ENCODE measurements around the gene LUC7L3. TPM values are rescaled to one million over a fixed set of nuclear protein-coding genes. Genes with fewer than 3 reads are reported as not detected.
"Not testable (repeated sequence)": the region's sequence is repeated elsewhere in the genome, so short reads cannot be mapped to it uniquely, and the experiment has no call there.

The LUC7L3 gene
- total RNA-seq, 4 donors from 2014 or later = 62.8 to 984 (median 159) TPM

DNA sequence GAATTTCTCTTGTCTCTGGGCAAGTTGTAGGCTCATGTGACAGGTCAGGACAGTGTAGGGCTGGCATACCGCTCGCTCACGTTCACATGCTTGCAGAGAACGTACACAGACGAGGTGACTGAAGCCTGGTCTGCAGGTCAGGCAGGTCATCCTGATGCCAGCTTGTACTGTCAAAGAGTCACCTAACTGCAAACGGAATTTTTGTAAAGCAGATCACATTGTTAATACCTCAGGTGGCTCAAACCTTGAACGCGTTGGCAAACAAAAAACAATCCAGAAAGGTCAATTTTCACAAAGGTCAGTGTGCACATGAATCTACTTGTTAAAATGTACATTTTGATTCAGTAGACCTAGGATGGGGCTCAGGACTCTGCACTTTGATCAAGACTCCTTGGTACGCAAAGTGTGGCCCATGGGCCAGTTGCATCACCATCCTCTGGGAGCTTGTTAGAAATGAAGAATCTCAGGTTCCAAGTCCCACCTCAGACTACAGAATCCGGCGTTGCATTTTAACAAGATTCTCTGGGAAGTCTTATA, 40.3 kb upstream of the LUC7L3 start:
- Histone ChIP-seq H3K9me3 (no peaks in the 10 kb centered on the region), H3K27ac (no peak overlapping the region), H3K36me3 (no peaks in the 10 kb centered on the region), H3K4me1 (peaks cover 2 to 43% (median 37%) of the 10 kb centered on the region in 4 donors), H3K4me3 (no peak overlapping the region), H3K27me3 (no peaks in the 10 kb centered on the region)
- in situ Hi-C loops (cut with MboI; ENCODE audit: low pct_ligation_motif_present in 1 of 4, low pct_unique_long_range_greater_than_20kb in 1 of 4, low sequenced_read_pairs in 3 of 4) = no loop called here
- DNase-seq = no peak
- intact Hi-C loops (cut with DNase I; ENCODE audit: low total_unique reads) = no loop called here
- WGBS, 2 donors (ENCODE audit: low coverage in 1 of 2) = 89 to 92% methylated on average over 4 to 11 of the region's 11 CpGs
- TF ChIP-seq EP300 (IDR thresholded peaks at IDR 0.05; ENCODE audit: low read depth) (no peak), POLR2A (IDR thresholded peaks at IDR 0.05) (no peak), POLR2AphosphoS5 (IDR thresholded peaks at IDR 0.05) (no peak)
- TF ChIP-seq, protein P1, sequence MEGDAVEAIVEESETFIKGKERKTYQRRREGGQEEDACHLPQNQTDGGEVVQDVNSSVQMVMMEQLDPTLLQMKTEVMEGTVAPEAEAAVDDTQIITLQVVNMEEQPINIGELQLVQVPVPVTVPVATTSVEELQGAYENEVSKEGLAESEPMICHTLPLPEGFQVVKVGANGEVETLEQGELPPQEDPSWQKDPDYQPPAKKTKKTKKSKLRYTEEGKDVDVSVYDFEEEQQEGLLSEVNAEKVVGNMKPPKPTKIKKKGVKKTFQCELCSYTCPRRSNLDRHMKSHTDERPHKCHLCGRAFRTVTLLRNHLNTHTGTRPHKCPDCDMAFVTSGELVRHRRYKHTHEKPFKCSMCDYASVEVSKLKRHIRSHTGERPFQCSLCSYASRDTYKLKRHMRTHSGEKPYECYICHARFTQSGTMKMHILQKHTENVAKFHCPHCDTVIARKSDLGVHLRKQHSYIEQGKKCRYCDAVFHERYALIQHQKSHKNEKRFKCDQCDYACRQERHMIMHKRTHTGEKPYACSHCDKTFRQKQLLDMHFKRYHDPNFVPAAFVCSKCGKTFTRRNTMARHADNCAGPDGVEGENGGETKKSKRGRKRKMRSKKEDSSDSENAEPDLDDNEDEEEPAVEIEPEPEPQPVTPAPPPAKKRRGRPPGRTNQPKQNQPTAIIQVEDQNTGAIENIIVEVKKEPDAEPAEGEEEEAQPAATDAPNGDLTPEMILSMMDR (IDR thresholded peaks at IDR 0.05) = no peak

GRCh38 chr17:50680126-50680525, 39.3 kb upstream of the LUC7L3 start:
- TF ChIP-seq POLR2A (IDR thresholded peaks at IDR 0.05) (no peak), POLR2AphosphoS5 (IDR thresholded peaks at IDR 0.05) (no peak), EP300 (IDR thresholded peaks at IDR 0.05; ENCODE audit: low read depth) (no peak)
- TF ChIP-seq, protein P1 (IDR thresholded peaks at IDR 0.05) = no peak

GRCh38 chr17:50680543-50681262, 38.7 kb upstream of the LUC7L3 start:
- peaks cover 5 to 42% (median 37%) of the 10 kb centered on the region in 4 donors for H3K4me1 ChIP-seq
- H3K27ac ChIP-seq = peak overlapping the region; percentile 44 to 88 (median 54)
- WGBS, 2 donors (ENCODE audit: low coverage in 1 of 2) = 53 to 65% methylated on average over 7 to 12 of the region's 12 CpGs
- H3K4me3 ChIP-seq; in situ Hi-C loops (cut with MboI; ENCODE audit: low pct_ligation_motif_present in 1 of 4, low pct_unique_long_range_greater_than_20kb in 1 of 4, low sequenced_read_pairs in 3 of 4); H3K27me3 ChIP-seq; DNase-seq; H3K9me3 ChIP-seq; intact Hi-C loops (cut with DNase I; ENCODE audit: low total_unique reads); H3K36me3 ChIP-seq: not testable (repeated sequence)

More at GRCh38 chr17:50680126-50680525, 39.3 kb upstream of the LUC7L3 start:
- in situ Hi-C loops (cut with MboI; ENCODE audit: low pct_ligation_motif_present in 1 of 4, low pct_unique_long_range_greater_than_20kb in 1 of 4, low sequenced_read_pairs in 3 of 4) (no loop called here), intact Hi-C loops (cut with DNase I; ENCODE audit: low total_unique reads) (no loop called here)
- Histone ChIP-seq H3K27ac (no peak overlapping the region), H3K9me3 (no peaks in the 10 kb centered on the region), H3K4me3 (no peak overlapping the region), H3K4me1 (peaks cover 2 to 42% (median 37%) of the 10 kb centered on the region in 4 donors), H3K27me3 (no peaks in the 10 kb centered on the region), H3K36me3 (no peaks in the 10 kb centered on the region)
- no peak for DNase-seq
- 95 to 100% methylated on average over 1 to 5 of the region's 5 CpGs for WGBS, 2 donors (ENCODE audit: low coverage in 1 of 2)

DNA sequence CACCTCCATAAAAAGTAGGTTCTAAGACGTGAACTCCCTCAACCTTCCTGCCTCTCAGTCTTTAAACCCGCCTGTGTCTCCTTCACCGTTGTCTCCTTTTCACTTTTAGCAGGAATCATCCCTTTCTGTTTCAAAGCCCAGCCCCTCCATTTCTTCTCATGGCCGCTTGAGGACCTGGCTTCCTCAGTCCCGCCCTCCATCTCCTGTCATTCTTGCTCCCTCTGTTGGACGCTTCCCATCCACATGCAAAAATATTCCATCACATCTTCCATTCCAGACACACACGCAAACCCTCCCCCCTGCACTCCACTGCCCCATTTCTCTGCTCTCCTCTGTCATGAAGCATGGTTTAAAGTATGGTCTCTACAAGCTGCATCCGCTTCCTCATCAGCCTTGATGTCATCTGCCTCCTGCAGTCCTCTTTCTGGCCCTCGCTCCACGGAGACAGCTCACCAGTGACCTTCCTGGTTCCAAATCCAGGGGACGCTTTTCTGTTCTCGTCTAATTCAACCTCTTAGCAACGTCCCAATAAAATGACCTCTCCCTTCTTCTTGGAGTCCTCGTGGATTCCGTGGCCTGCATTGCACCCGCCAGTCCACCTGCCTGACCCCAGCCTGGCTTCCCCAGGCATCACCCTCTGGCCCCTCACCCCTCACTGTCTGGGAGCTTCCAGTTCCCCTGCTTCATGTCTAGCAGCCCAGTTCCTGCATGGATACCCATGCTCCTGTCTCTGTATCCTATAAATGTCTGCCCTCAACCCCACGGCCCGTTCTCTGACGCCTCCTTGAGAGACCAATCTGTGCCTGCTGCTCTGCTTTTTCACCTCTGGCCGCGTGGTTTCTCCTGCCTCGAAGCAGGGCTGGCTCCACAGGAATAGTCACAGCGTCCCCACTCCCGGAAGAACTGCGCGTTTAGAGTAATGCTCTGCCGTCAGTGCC, 37.9 kb upstream of the LUC7L3 start:
- H3K27me3 ChIP-seq = no peaks in the 10 kb centered on the region
- intact Hi-C loops (cut with DNase I; ENCODE audit: low total_unique reads) = no loop called here
- H3K36me3 ChIP-seq = no peaks in the 10 kb centered on the region

More for the DNA sequence above, 37.9 kb upstream of the LUC7L3 start:
- in situ Hi-C loops (cut with MboI; ENCODE audit: low pct_ligation_motif_present in 1 of 4, low pct_unique_long_range_greater_than_20kb in 1 of 4, low sequenced_read_pairs in 3 of 4) = no loop called here
- WGBS, 2 donors (ENCODE audit: low coverage in 1 of 2) = 47 to 56% methylated on average over 19 to 27 of the region's 27 CpGs
- no peak for DNase-seq
- Histone ChIP-seq H3K4me3 (no peak overlapping the region), H3K4me1 (peaks cover 11 to 42% (median 38%) of the 10 kb centered on the region in 4 donors), H3K27ac (peak overlapping the region; percentile 44 to 88 (median 54)), H3K9me3 (no peaks in the 10 kb centered on the region)
- TF ChIP-seq POLR2AphosphoS5 (IDR thresholded peaks at IDR 0.05) = peak in 1 of 3 donors; percentile 29
- TF ChIP-seq, protein P1 (IDR thresholded peaks at IDR 0.05) = peak; percentile 31 to 81 (median 47)
- no peak for TF ChIP-seq EP300 (IDR thresholded peaks at IDR 0.05; ENCODE audit: low read depth)
- TF ChIP-seq POLR2A (IDR thresholded peaks at IDR 0.05) = no peak
